ENCODE results near the gene SLC5A12. TPM values are rescaled to one million over a fixed set of nuclear protein-coding genes. Genes with fewer than 3 reads are reported as not detected.

Gene SLC5A12
- total RNA-seq, 1 donor = 0.43 TPM

DNA sequence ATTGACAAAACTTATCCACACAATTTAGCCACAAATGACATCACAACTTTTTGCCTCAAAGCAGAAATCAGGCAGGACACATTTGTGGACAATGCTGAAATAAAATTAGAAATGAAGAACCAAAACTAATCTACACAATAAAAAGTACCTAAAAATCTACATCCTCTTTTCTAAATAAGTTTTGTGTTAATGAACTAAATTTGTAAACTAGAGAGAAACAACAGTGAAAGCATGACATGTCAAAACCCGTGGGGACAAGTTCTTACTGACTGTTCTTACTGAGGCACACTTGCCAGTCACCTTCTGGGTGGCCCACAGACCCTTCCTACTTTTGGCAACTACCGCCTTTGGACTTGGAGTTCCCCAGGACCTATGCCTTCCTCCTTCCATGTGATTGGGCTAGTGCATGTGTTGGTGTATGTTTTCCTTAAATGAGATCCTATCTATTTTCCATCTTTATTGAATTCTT, 89.1 kb downstream of the SLC5A12 start:
- no peak overlapping the region for H3K4me3 ChIP-seq (ENCODE audit: low read depth, low read length)
- DNase-seq (ENCODE audit: low read depth) = no peak
- TF ChIP-seq CTCF (IDR thresholded peaks at IDR 0.05; ENCODE audit: insufficient read depth, low read depth, low read length) = no peak

- TF ChIP-seq CTCF (IDR thresholded peaks at IDR 0.05; ENCODE audit: insufficient read depth, low read depth, low read length) = no peak
- DNase-seq (ENCODE audit: low read depth) = no peak
Observed at GRCh38 chr11:26626346-26626745, 95.5 kb downstream of the SLC5A12 start.

GRCh38 chr11:26623076-26623659, 98.7 kb downstream of the SLC5A12 start:
- no peak overlapping the region for H3K4me3 ChIP-seq (ENCODE audit: low read depth, low read length)
- no peak for TF ChIP-seq CTCF (IDR thresholded peaks at IDR 0.05; ENCODE audit: insufficient read depth, low read depth, low read length)
- DNase-seq (ENCODE audit: low read depth) = peak; percentile 7

More at GRCh38 chr11:26626346-26626745, 95.5 kb downstream of the SLC5A12 start:
- H3K4me3 ChIP-seq (ENCODE audit: low read depth, low read length) = no peak overlapping the region

DNA sequence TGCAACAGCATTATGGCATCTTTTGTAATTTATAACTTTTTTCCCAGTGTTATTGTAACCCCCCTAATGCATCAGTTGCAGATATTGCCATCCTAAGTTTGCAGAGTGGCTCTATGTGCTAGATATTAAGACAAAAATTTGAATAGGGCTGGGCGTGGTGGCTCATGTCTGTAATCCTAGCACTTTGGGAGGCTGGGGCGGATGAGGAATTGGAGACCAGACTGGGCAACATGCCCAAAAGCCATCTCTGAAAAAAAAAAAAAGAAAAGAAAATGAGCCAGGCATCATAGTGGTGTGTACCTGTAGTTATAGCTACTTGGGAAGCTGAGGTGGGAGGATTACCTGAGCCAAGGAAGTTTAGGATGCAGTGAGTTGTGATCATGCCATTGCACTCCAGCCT, 99.7 kb downstream of the SLC5A12 start:
- no peak for DNase-seq (ENCODE audit: low read depth)
- TF ChIP-seq CTCF (IDR thresholded peaks at IDR 0.05; ENCODE audit: insufficient read depth, low read depth, low read length) = no peak
- H3K4me3 ChIP-seq (ENCODE audit: low read depth, low read length) = no peak overlapping the region

DNA sequence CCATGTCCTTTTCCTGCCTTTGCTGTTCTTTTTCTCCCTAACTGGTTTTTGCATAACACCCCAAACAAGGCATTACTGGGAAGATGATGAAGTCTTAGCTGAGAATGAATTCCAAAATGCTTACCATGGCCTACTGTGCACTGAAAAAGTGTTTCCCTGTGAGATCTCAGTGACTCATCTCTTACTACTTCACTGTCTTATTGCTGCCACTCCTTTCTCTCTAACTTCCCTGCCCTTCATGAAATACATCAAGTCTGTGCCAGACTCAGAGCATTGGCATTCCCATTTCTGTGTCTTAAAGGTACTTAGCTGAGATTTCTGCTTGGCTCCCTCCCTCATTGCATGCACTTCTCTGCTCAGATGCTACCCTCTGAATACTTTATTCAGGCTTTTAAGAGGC, 100.7 kb downstream of the SLC5A12 start:
- peak; percentile 25 for DNase-seq (ENCODE audit: low read depth)
- H3K4me3 ChIP-seq (ENCODE audit: low read depth, low read length) = no peak overlapping the region
- no peak for TF ChIP-seq CTCF (IDR thresholded peaks at IDR 0.05; ENCODE audit: insufficient read depth, low read depth, low read length)

- TF ChIP-seq CTCF (IDR thresholded peaks at IDR 0.05; ENCODE audit: insufficient read depth, low read depth, low read length) = no peak
- DNase-seq (ENCODE audit: low read depth) = no peak
- H3K4me3 ChIP-seq (ENCODE audit: low read depth, low read length) = no peak overlapping the region
Observed at GRCh38 chr11:26620282-26621045, 101.4 kb downstream of the SLC5A12 start.
